AG09319 (cell line): ENCODE data around the gene GATB.

ENCODE experiments used
- DNase-seq: peaks from one replicate; pipeline ENCODE4 v3.0.0-alpha.2; 2010; ENCODE audit warnings: low read depth; ENCODE audit errors: extremely low read depth
- TF ChIP-seq, protein P1 (sequence below): IDR thresholded peaks from 2 replicates; pipeline ENCODE4 v1.5.1; 2011; ENCODE audit warnings: low read depth, mild to moderate bottlenecking, inconsistent platforms, low read length, moderate library complexity

GATB gene

DNA sequence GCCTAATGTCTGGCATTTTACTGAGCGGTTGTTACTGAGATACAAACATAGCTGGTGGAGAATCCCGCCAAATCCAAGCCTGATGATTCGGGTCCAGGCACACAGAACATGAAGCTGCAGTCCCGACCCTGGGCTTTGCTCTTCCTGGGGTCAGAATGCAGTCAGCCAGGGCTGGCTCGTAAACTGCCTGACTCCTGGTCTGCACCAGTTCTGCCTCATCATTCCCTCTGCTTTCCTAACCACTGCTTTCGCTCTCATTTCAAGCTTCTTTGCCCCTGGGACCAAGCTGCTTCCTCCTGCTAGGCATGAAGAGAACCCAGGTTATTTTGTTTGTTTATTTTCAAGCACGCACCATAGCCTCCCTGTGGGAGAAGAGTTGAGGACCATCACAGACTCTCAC lies 39.3 kb downstream of the GATB start:
- TF ChIP-seq, protein P1, sequence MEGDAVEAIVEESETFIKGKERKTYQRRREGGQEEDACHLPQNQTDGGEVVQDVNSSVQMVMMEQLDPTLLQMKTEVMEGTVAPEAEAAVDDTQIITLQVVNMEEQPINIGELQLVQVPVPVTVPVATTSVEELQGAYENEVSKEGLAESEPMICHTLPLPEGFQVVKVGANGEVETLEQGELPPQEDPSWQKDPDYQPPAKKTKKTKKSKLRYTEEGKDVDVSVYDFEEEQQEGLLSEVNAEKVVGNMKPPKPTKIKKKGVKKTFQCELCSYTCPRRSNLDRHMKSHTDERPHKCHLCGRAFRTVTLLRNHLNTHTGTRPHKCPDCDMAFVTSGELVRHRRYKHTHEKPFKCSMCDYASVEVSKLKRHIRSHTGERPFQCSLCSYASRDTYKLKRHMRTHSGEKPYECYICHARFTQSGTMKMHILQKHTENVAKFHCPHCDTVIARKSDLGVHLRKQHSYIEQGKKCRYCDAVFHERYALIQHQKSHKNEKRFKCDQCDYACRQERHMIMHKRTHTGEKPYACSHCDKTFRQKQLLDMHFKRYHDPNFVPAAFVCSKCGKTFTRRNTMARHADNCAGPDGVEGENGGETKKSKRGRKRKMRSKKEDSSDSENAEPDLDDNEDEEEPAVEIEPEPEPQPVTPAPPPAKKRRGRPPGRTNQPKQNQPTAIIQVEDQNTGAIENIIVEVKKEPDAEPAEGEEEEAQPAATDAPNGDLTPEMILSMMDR = no peak
- DNase-seq = no peak

GRCh38 chr4:151719956-151720334 lies 40.9 kb downstream of the GATB start:
- TF ChIP-seq, protein P1 = no peak
- DNase-seq = no peak

DNA sequence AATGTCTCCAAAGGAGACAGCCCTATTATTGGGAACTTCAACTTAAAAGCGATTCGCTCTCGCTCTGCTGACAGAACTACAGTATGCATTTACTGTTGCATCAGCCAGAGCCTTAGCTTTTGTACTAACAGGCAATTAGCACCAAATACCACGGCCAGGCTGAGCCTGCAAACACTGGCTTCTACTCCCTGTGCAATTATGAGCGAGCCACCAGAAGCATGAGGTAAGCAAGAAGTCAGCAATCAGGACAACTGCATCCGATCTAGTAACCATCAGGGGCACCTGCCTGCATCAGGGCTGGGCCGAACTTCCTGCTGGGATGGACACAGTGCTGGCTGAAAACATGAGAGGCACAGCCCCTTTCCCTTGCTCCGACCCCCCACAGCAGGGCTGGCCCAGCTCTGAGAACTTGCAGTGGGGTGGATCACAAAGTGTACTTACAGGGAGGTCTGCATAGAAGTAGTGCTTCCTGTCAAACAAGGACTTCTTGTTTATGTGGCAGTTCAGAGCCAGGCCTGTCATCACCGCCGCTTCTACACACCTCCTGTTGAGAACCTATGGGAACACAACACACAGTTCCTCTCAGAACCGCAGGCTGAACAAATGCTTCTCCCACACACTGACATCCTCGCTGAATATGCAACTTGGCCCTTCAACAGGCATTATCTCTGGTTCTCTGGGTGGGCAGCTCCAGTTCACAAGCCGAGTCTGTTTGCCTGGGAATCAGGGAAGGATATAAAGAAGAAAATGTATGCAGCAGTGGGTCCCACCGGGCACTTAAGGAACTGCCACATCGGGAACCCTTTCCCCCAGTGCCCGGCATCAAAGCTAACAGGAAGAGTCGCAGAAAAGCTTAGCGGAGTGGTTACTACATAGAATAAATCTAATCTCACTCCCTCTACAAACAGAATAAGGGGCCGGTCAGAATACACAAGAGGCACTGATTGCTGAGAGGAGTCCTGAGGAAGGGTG lies 41.5 kb downstream of the GATB start:
- DNase-seq = no peak
- TF ChIP-seq, protein P1 = no peak

DNA sequence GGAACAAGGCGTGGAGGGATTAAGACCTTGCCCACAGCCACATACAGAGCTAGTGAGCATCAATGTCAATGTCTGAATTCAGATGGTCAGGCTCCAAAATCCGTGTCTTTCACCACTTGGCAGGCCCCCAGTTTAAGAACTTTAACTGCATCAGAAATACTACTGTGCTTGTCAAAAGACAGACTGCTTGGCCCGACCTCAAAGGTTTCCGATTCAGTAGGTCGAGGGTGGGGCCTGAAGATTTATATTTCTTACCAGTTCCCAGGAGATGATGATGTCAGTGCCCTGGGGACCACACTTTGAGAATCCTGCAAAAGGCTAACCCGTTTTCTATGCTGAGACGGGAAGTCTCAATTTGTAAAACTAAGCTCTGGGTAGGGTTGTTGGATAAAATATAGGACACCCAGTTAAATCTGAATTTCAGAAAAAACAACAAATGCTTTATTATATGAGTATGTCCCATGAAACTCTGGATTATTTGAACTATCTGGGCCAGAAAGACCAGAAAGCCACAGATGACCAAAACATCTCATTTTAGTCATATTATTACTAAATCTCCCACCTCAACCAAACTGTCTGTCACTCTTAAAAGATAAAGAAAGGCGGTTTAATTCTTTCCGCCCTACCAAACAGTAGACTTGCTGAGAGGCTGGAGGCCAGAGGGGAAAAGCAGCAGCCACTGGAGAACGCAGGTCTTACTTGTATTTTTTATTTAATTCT lies 42.7 kb downstream of the GATB start:
- TF ChIP-seq, protein P1 = no peak
- no peak for DNase-seq

DNA sequence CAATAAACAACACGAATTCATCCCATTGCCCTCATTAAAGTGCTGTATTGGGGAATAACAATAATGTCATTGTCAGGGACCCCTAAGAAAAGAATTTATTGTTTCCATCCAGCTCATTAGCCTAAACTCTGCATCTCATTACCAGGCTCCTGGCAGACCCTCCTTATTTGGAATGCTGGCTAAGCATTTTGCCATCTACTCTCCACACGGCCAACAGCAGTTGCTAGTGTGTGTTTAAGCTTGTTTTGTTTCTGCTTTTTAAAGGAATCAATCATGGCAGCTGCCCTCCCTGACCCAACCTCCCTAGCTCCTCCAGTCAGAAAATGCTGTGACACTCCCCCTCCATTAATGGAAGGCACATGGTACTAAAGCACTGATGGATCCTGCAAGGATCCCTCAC lies 43.5 kb downstream of the GATB start:
- no peak for DNase-seq
- TF ChIP-seq, protein P1 = no peak

DNA sequence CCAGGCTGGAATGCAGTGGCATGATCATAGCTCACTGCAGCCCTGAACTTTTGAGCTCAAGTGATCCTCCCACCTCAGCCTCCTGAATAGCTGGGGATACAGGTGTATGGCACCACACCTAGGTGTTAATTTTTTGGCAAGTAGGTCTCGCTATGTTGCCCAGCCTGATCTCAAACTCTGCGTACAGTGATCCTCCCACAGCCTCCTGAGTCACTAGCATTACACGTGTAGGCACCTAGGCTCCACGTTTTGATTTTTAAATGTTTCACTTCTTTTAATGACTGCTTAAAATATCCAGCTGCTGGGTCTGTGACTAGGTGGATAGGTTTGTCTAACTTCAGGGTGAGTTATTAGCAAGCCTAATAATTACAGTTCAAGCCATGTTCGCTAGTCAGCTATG lies 44.5 kb downstream of the GATB start:
- TF ChIP-seq, protein P1 = no peak
- no peak for DNase-seq

- TF ChIP-seq, protein P1 = no peak
- no peak for DNase-seq
These were observed 44.9 kb downstream of the GATB start for GRCh38 chr4:151715881-151716280.
